ENCODE results near the gene AHCY. TPM values are rescaled to one million over a fixed set of nuclear protein-coding genes. Genes with fewer than 3 reads are reported as not detected.
"Not testable (repeated sequence)": the region's sequence is repeated elsewhere in the genome, so short reads cannot be mapped to it uniquely, and the experiment has no call there.

AHCY gene
- total RNA-seq, 2 experiments from 2014 or later: 59.9 to 64.1 TPM

GRCh38 chr20:34256629-34257124 lies 46.5 kb downstream of the AHCY start:
- ChIA-PET POLR2A (no interaction called here), CTCF (interaction anchor here (0.6 to 0.9 kb wide), 2 partner anchors 10 to 1099 kb away, joined by 3 read pairs; no protein-coding TSS in a partner anchor)
- no peak overlapping the region for H3K4me3 Mint-ChIP-seq
- DNase-seq: no peak
- no peaks in the 10 kb centered on the region for H3K36me3 Mint-ChIP-seq (ENCODE audit: low read depth)
- no peak overlapping the region for H3K27ac Mint-ChIP-seq
- H3K4me1 Mint-ChIP-seq: no peaks in the 10 kb centered on the region
- H3K9me3 Mint-ChIP-seq: no peaks in the 10 kb centered on the region
- H3K27me3 Mint-ChIP-seq: no peaks in the 10 kb centered on the region

DNA sequence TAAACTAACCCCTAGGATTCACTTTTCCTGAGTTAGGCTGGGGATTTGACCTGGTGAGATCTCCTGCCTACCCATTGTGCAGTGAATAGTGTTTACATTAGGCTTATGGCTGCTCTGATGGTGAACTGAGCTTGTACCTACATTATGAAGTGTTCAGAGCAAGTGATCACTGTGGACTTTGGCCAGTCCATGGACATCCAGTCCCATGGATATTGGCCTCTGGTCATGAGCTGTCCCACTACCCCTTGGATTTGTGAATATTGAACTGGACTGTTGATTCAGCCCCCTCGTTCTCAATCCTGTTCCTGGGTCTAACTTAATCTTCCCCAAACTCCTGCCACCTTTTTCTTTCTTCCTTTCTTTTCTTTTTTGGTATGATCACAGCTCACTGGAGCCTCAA lies 48.2 kb downstream of the AHCY start:
- CTCF ChIA-PET: no interaction called here
- H3K9me3 Mint-ChIP-seq: no peaks in the 10 kb centered on the region
- no peak overlapping the region for H3K27ac Mint-ChIP-seq
- H3K4me3 Mint-ChIP-seq: no peak overlapping the region
- peaks cover 2% of the 10 kb centered on the region for H3K4me1 Mint-ChIP-seq
- DNase-seq: no peak
- H3K27me3 Mint-ChIP-seq: no peaks in the 10 kb centered on the region
- H3K36me3 Mint-ChIP-seq (ENCODE audit: low read depth): no peaks in the 10 kb centered on the region
- POLR2A ChIA-PET: no interaction called here

GRCh38 chr20:34252431-34253086 lies 50.6 kb downstream of the AHCY start:
- H3K36me3 Mint-ChIP-seq (ENCODE audit: low read depth); POLR2A ChIA-PET; H3K27ac Mint-ChIP-seq; DNase-seq; H3K9me3 Mint-ChIP-seq; H3K27me3 Mint-ChIP-seq; H3K4me3 Mint-ChIP-seq: not testable (repeated sequence)
- peaks cover 13% of the 10 kb centered on the region for H3K4me1 Mint-ChIP-seq
- CTCF ChIA-PET: interaction anchor here (1.2 kb wide), 1 partner anchor 60 kb away, joined by 3 read pairs; no protein-coding TSS in a partner anchor

GRCh38 chr20:34251619-34252018 lies 51.5 kb downstream of the AHCY start:
- ChIA-PET CTCF (interaction anchor here (0.6 kb wide), 1 partner anchor 60 kb away, joined by 4 read pairs; no protein-coding TSS in a partner anchor), POLR2A (no interaction called here)
- no peaks in the 10 kb centered on the region for H3K27me3 Mint-ChIP-seq
- no peaks in the 10 kb centered on the region for H3K36me3 Mint-ChIP-seq (ENCODE audit: low read depth)
- no peak overlapping the region for H3K4me3 Mint-ChIP-seq
- no peaks in the 10 kb centered on the region for H3K9me3 Mint-ChIP-seq
- DNase-seq: no peak
- H3K4me1 Mint-ChIP-seq: peaks cover 15% of the 10 kb centered on the region
- no peak overlapping the region for H3K27ac Mint-ChIP-seq

- no peak for DNase-seq
- POLR2A ChIA-PET: no interaction called here
- H3K4me3 Mint-ChIP-seq: no peak overlapping the region
- peaks cover 15% of the 10 kb centered on the region for H3K4me1 Mint-ChIP-seq
- H3K9me3 Mint-ChIP-seq: no peaks in the 10 kb centered on the region
- H3K27me3 Mint-ChIP-seq: no peaks in the 10 kb centered on the region
- H3K27ac Mint-ChIP-seq: no peak overlapping the region
- CTCF ChIA-PET: interaction anchor here (0.6 to 0.9 kb wide), 2 partner anchors 24 to 425 kb away, joined by 3 read pairs; no protein-coding TSS in a partner anchor
- no peaks in the 10 kb centered on the region for H3K36me3 Mint-ChIP-seq (ENCODE audit: low read depth)
These were observed 53.1 kb downstream of the AHCY start for GRCh38 chr20:34250005-34250404.

DNA sequence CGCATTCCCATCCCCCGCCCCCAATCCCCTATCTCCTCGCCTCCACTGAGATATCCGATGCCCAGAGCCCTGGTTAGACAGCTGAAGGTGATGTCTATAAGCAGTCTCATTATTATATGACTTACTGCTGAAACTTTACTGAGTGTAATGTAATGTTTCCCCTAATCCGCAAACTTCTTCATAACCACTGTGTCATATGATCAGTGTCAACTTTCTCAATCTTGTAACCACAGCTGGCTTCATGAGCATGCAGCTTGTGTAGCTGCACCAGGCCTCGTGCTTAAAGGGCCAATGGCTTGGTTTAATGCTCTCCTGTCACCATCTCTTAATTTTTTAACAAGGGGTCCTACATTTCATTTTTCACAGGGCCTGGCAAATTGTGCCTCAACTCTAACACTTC lies 53.9 kb downstream of the AHCY start:
- H3K36me3 Mint-ChIP-seq (ENCODE audit: low read depth): no peaks in the 10 kb centered on the region
- H3K9me3 Mint-ChIP-seq: no peaks in the 10 kb centered on the region
- no peak overlapping the region for H3K4me3 Mint-ChIP-seq
- peak; percentile 37 for DNase-seq
- ChIA-PET POLR2A (no interaction called here), CTCF (interaction anchor here (0.6 to 1.1 kb wide), 2 partner anchors 63 to 796 kb away, joined by 3 to 4 read pairs; no protein-coding TSS in a partner anchor)
- peaks cover 15% of the 10 kb centered on the region for H3K4me1 Mint-ChIP-seq
- no peaks in the 10 kb centered on the region for H3K27me3 Mint-ChIP-seq
- no peak overlapping the region for H3K27ac Mint-ChIP-seq

- ChIA-PET POLR2A (no interaction called here), CTCF (interaction anchor here (0.6 kb wide), 1 partner anchor 749 kb away, joined by 4 read pairs; no protein-coding TSS in a partner anchor)
- Mint-ChIP-seq H3K4me1 (peaks cover 26% of the 10 kb centered on the region), H3K36me3 (ENCODE audit: low read depth) (no peaks in the 10 kb centered on the region), H3K4me3 (no peak overlapping the region), H3K9me3 (no peaks in the 10 kb centered on the region), H3K27me3 (no peaks in the 10 kb centered on the region), H3K27ac (no peak overlapping the region)
- DNase-seq: no peak
These were observed 57.0 kb downstream of the AHCY start for GRCh38 chr20:34246126-34246626.

- Mint-ChIP-seq H3K27me3 (peaks cover 12% of the 10 kb centered on the region), H3K4me1 (peaks cover 26% of the 10 kb centered on the region), H3K9me3 (peaks cover 3% of the 10 kb centered on the region), H3K36me3 (ENCODE audit: low read depth) (peaks cover 6% of the 10 kb centered on the region), H3K4me3 (no peak overlapping the region), H3K27ac (no peak overlapping the region)
- CTCF ChIA-PET: no interaction called here
- DNase-seq: no peak
- POLR2A ChIA-PET: no interaction called here
These were observed 59.8 kb downstream of the AHCY start for GRCh38 chr20:34243377-34243776.

DNA sequence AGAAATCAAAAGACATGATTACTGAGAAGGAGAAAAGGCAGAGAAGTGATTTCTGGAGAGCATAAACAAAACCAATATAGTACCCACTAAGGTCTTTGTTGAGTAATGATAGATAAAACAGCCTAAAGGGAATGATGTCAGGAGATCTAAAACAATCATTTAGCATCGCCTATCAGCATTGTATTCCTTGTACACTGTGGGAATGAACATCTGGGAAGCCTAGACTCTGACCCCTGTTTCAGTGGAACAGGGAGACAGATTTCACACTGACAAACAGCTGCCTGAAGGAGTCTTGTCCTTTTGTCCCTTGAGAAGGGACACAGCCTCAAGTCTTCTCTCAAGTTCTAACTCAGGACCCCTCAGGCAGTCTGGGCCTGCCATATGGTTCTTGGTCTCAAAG lies 60.3 kb downstream of the AHCY start:
- H3K9me3 Mint-ChIP-seq: peaks cover 8% of the 10 kb centered on the region
- H3K4me1 Mint-ChIP-seq: peaks cover 26% of the 10 kb centered on the region
- CTCF ChIA-PET: no interaction called here
- H3K4me3 Mint-ChIP-seq: no peak overlapping the region
- DNase-seq: no peak
- peaks cover 17% of the 10 kb centered on the region for H3K27me3 Mint-ChIP-seq
- POLR2A ChIA-PET: no interaction called here
- H3K36me3 Mint-ChIP-seq (ENCODE audit: low read depth): peaks cover 11% of the 10 kb centered on the region
- H3K27ac Mint-ChIP-seq: no peak overlapping the region

DNA sequence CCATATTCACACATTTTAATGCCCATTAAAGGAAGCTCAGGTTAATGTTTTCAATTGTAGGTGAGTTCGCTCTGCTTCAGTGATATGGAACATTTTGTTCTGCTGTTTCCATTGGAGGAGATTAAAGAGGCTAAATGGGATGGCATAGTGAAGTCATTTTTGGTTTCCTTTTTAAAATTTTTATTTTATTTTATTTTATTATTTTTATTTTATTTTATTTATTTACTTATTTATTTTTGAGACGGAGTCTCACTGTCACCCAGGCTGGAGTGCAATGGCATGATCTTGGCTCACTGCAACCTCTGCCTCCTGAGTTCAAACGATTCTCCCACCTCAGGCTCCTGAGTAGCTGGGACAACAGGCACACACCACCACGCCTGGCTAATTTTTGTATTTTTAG lies 61.1 kb downstream of the AHCY start:
- Mint-ChIP-seq H3K36me3 (ENCODE audit: low read depth) (peaks cover 15% of the 10 kb centered on the region), H3K4me1 (peaks cover 24% of the 10 kb centered on the region), H3K9me3 (peaks cover 11% of the 10 kb centered on the region), H3K27me3 (peaks cover 23% of the 10 kb centered on the region)
- CTCF ChIA-PET, H3K27ac Mint-ChIP-seq, POLR2A ChIA-PET, DNase-seq, H3K4me3 Mint-ChIP-seq: not testable (repeated sequence)

GRCh38 chr20:34240693-34241615 lies 62.2 kb downstream of the AHCY start, which contains the start of gene ASIP:
Gene ASIP (plus strand): TSS chr20:34241423. CDS start chr20:34260375, 18,952 bp downstream.
- peaks cover 15% of the 10 kb centered on the region for H3K36me3 Mint-ChIP-seq (ENCODE audit: low read depth)
- peaks cover 23% of the 10 kb centered on the region for H3K27me3 Mint-ChIP-seq
- peaks cover 24% of the 10 kb centered on the region for H3K4me1 Mint-ChIP-seq
- ChIA-PET CTCF (no interaction called here), POLR2A (no interaction called here)
- peaks cover 11% of the 10 kb centered on the region for H3K9me3 Mint-ChIP-seq
- peak within 1 kb of the TSS; percentile 19 for H3K4me3 Mint-ChIP-seq
- DNase-seq: peak; percentile 36
- H3K27ac Mint-ChIP-seq: peak within 1 kb of the TSS; percentile 63

DNA sequence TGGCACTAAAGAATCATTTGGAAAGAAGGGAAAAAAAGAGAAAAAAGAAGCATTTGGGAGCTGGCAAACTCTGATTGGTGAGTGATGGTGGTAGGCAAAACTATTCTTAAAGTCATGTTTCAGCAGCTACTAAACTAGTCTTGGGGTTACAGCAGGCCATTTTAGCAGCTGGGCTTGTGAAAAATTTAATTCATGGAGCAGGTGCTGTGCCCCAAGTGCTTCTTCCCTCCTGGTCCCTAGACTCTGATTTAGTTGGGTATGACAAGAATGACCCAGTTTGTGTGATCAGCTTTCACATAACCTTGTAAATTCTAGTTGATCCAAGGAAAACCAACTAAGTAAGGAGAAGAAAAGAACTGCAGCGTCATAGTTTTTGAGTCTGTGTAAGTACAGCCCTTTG lies 63.0 kb downstream of the AHCY start:
- H3K4me1 Mint-ChIP-seq: peaks cover 24% of the 10 kb centered on the region
- no peak overlapping the region for H3K27ac Mint-ChIP-seq
- peaks cover 14% of the 10 kb centered on the region for H3K9me3 Mint-ChIP-seq
- no peak overlapping the region for H3K4me3 Mint-ChIP-seq
- H3K27me3 Mint-ChIP-seq: peaks cover 24% of the 10 kb centered on the region
- CTCF ChIA-PET: no interaction called here
- peaks cover 15% of the 10 kb centered on the region for H3K36me3 Mint-ChIP-seq (ENCODE audit: low read depth)
- DNase-seq: no peak
- POLR2A ChIA-PET: no interaction called here

DNA sequence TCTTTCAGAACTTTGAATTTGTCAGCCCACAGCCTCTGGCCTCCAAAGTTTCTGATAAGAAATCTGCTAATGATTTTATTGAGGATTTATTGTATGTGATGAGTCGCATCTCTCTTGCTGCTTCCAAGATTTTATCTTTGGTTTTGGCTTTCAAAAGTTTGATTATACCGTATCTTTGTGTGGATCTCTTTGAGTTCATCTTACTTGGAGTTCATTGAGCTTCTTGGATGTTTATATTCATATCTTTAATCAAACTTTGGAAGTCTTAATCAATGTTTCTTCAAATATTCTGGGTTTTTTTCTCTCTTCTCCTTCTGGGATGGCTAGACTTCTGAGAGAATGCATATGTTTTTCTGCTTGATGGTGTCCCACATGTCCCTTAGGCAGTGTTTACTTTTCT lies 65.2 kb downstream of the AHCY start:
- no peak for DNase-seq
- Mint-ChIP-seq H3K36me3 (ENCODE audit: low read depth) (peaks cover 15% of the 10 kb centered on the region), H3K9me3 (peaks cover 16% of the 10 kb centered on the region), H3K4me3 (no peak overlapping the region), H3K27me3 (peaks cover 24% of the 10 kb centered on the region), H3K4me1 (peaks cover 24% of the 10 kb centered on the region), H3K27ac (no peak overlapping the region)
- POLR2A ChIA-PET: no interaction called here
- CTCF ChIA-PET: no interaction called here
